ENCODE results near the gene TTC34.

Gene TTC34

DNA sequence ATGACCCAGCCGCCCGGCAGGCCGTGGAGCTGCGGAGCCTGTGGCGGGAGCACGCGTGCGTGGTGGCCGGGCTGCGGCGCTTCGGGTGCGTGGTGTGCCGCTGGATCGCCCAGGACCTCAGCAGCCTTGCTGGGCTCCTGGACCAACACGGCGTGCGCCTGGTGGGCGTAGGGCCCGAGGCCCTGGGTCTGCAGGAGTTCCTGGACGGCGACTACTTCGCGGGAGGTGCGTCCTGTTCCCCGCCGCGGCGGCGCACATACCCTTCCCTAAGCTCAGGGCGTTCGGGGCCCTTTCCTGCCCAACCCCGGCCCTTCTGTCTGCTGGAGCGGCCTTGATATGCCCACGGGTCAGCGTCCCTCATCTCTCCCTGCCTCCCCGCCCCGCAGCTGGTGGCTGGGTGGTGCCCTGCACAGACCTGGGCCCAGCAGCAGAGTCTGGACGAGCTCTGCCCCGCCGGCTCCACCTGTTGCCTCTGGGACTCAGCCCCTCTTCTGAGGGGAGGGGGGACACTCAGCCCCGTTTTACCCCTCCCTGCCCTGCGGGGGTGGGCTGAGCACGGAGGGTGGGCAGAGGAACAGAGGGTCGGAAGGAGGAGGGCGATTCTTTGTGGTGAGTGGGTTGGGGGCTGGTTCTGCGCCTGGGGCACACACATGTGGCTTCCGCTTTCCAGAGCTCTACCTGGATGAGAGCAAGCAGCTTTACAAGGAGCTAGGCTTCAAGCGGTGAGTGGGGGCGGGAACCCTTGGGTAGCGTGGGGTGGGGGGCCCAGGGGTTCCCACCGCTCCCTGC, 214.2 kb downstream of the TTC34 start:
- peak in 1 of 4 experiments; percentile 28 for DNase-seq

DNA sequence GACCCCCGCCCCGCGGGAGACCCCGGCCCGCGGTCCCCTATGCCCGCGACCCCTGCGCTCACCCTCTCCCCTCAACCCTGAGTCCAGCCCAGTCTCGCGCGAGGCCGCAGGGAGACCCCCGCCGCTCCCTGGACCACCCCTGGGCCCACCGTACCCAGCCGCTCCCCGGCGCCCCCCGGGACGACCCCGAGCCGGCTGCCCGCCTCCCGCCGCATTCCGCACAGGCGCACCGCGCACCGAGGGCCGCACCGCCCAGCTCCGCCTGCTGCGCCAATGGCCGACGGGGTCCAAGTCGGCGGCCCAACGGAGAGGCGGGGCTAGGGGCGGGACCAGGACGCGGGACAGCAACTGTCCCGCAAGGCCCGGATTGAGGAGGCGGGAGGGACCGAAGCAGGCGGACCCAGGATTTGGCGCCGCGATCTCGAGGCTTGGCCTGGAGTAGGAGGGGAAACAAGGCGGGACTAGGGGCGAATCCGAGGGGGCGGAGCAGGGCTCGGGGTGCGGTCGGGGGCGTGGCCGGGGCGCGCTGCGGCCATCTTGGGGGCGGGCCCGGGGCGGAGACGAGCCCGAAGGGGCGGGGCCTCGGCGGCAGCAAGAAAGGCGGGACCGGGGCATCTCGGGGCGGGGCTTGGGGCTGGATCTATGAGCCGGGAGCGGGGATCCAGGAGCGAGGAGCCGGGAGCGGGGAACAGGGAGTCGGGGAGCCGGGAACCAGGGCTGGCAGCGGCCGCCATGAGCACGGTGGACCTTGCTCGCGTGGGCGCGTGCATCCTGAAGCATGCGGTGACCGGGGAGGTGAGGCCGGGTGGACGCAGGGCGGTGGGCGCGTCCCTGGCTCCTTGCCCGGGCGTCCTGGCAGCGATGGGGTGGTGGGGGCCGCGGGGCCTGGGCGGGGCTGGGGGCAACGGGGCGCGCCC, 215.1 kb downstream of the TTC34 start, which contains the start of gene PRXL2B:
Gene PRXL2B (plus strand): TSS at position 624 of the 917 bp plus-strand sequence. CDS start 109 bp downstream, at position 733.
- peak; percentile 96 to 99 (median 96) for DNase-seq

Measured in activated CD4-positive, CD25-positive, alpha-beta regulatory T cell (primary cell).